H1 (cell line): ENCODE measurements around the gene HS3ST3B1. TPM values are rescaled to one million over a fixed set of nuclear protein-coding genes. Genes with fewer than 3 reads are reported as not detected.

Source experiments
- BCL11A ChIP-seq, 2 experiments: IDR thresholded peaks; one replicate each; pipeline ENCODE4 v1.6.1; 2011; ENCODE audit warnings: low read depth in 2 of 2, low read length in 2 of 2, mild to moderate bottlenecking in 2 of 2
- CBX5 ChIP-seq: fragments of 300-800, 300-1000 bp; sonication (generic); IDR thresholded peaks from 2 replicates; pipeline ENCODE4 v1.7.1; 2016; ENCODE audit warnings: antibody characterized with exemption, low read length, low read depth
- CBX8 ChIP-seq: fragments of 300-800, 300-1000 bp; sonication (generic); IDR thresholded peaks from 2 replicates; pipeline ENCODE4 v1.7.1; 2016; ENCODE audit warnings: low read depth, low read length, borderline replicate concordance
- JUND ChIP-seq: IDR thresholded peaks from 2 replicates; pipeline ENCODE4 v1.6.1; 2011; ENCODE audit warnings: mild to moderate bottlenecking, improper control_type of control experiment, low read length
- MAFK ChIP-seq: IDR thresholded peaks from 2 replicates; pipeline ENCODE4 v1.6.1; 2012; ENCODE audit warnings: low read depth, mild to moderate bottlenecking, improper control_type of control experiment, low read length
- POLR2A ChIP-seq, 2 experiments: IDR thresholded peaks; 1 replicate in 1 of 2; 2 replicates in 1 of 2; pipeline ENCODE4 v1.6.1; 2011; ENCODE audit warnings: low read depth in 2 of 2, low read length in 2 of 2, mild to moderate bottlenecking in 2 of 2; ENCODE audit errors: control extremely low read depth in 1 of 2
- SP2 ChIP-seq: IDR thresholded peaks from 2 replicates; pipeline ENCODE4 v1.6.1; 2012; ENCODE audit warnings: mild to moderate bottlenecking, low read length, inconsistent platforms
- YY1 ChIP-seq: IDR thresholded peaks from 2 replicates; pipeline ENCODE4 v1.6.1; 2011; ENCODE audit warnings: low read depth, mild to moderate bottlenecking, low read length
- polyA plus RNA-seq, 7 experiments: library from polyadenylated mRNA; depleted of rRNA in 3 of 7; stranded (reverse) in 5 of 7; unstranded in 2 of 7; fragments of >200 nt in 5 of 7; fragments of 200-250 nt in 2 of 7; gene quantifications; 1 replicate in 5 of 7; 2 replicates in 1 of 7; 4 replicates in 1 of 7; pipeline versions ENCODE4 v1.2.1 to v1.2.3, GENCODE V29; 2011 to 2013; ENCODE audit warnings: missing spikeins in 2 of 7, mixed read lengths in 2 of 7
- total RNA-seq: library from RNA; stranded (reverse); fragmentation: NEBNext Ultra II Directional; extraction: Animal tissue kit (Norgen Biotek cat#: 25700); gene quantifications from 2 replicates; pipeline ENCODE4 v1.2.1, GENCODE V29; 2021
- TF ChIP-seq, protein P1 (sequence below): fragments of 300-600 bp; sonication (generic); IDR thresholded peaks from 2 replicates; pipeline ENCODE4 v1.7.1; 2012; ENCODE audit warnings: low read length, moderate library complexity, mild to moderate bottlenecking, inconsistent platforms; ENCODE audit not compliant: insufficient replicate concordance
- TF ChIP-seq, protein P2 (sequence below): IDR thresholded peaks from 2 replicates; pipeline ENCODE4 v1.6.1; 2012; ENCODE audit warnings: low read length, inconsistent platforms

The HS3ST3B1 gene
- total and polyA plus RNA-seq, 2 of the 8 experiments (the other 6 are each of a cell fraction or from before 2014, with no cell fraction given): 4.7 to 14.4 TPM

DNA sequence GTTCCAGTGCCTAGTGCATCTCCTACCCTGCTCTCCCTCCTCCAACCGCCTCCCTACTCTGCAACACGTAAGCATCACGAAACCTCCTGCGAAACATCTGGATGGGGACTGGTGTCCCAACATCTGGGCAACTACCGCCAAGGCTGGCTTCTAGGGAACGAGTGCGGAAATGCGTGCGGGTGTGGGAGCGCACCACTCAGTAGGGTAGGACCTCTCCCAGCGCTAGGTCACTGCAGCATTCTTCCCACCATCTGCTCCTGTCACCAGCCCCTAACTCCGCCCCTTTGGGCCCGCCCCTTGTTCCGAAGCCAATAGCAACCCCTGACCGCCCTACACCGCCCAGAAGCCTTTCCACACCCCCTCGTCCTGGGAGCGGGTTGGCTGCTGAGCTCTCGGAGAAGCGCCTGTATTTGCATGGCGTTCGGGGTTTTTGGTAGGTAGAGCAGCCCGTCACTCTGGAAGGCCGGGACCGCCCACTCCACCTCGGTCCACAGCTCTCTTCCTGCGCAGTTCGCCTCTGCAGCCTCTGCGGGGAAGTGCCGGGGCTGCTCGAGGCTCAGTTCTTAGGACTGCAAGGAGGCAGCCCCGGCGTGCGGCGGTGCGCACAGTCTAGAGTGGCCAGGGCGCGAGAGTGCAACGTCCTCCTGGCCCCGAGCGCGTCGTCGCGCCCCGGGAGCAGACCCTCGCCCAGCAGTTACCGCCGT is at the start of gene HS3ST3B1 (continued):
- TF ChIP-seq, protein P1, sequence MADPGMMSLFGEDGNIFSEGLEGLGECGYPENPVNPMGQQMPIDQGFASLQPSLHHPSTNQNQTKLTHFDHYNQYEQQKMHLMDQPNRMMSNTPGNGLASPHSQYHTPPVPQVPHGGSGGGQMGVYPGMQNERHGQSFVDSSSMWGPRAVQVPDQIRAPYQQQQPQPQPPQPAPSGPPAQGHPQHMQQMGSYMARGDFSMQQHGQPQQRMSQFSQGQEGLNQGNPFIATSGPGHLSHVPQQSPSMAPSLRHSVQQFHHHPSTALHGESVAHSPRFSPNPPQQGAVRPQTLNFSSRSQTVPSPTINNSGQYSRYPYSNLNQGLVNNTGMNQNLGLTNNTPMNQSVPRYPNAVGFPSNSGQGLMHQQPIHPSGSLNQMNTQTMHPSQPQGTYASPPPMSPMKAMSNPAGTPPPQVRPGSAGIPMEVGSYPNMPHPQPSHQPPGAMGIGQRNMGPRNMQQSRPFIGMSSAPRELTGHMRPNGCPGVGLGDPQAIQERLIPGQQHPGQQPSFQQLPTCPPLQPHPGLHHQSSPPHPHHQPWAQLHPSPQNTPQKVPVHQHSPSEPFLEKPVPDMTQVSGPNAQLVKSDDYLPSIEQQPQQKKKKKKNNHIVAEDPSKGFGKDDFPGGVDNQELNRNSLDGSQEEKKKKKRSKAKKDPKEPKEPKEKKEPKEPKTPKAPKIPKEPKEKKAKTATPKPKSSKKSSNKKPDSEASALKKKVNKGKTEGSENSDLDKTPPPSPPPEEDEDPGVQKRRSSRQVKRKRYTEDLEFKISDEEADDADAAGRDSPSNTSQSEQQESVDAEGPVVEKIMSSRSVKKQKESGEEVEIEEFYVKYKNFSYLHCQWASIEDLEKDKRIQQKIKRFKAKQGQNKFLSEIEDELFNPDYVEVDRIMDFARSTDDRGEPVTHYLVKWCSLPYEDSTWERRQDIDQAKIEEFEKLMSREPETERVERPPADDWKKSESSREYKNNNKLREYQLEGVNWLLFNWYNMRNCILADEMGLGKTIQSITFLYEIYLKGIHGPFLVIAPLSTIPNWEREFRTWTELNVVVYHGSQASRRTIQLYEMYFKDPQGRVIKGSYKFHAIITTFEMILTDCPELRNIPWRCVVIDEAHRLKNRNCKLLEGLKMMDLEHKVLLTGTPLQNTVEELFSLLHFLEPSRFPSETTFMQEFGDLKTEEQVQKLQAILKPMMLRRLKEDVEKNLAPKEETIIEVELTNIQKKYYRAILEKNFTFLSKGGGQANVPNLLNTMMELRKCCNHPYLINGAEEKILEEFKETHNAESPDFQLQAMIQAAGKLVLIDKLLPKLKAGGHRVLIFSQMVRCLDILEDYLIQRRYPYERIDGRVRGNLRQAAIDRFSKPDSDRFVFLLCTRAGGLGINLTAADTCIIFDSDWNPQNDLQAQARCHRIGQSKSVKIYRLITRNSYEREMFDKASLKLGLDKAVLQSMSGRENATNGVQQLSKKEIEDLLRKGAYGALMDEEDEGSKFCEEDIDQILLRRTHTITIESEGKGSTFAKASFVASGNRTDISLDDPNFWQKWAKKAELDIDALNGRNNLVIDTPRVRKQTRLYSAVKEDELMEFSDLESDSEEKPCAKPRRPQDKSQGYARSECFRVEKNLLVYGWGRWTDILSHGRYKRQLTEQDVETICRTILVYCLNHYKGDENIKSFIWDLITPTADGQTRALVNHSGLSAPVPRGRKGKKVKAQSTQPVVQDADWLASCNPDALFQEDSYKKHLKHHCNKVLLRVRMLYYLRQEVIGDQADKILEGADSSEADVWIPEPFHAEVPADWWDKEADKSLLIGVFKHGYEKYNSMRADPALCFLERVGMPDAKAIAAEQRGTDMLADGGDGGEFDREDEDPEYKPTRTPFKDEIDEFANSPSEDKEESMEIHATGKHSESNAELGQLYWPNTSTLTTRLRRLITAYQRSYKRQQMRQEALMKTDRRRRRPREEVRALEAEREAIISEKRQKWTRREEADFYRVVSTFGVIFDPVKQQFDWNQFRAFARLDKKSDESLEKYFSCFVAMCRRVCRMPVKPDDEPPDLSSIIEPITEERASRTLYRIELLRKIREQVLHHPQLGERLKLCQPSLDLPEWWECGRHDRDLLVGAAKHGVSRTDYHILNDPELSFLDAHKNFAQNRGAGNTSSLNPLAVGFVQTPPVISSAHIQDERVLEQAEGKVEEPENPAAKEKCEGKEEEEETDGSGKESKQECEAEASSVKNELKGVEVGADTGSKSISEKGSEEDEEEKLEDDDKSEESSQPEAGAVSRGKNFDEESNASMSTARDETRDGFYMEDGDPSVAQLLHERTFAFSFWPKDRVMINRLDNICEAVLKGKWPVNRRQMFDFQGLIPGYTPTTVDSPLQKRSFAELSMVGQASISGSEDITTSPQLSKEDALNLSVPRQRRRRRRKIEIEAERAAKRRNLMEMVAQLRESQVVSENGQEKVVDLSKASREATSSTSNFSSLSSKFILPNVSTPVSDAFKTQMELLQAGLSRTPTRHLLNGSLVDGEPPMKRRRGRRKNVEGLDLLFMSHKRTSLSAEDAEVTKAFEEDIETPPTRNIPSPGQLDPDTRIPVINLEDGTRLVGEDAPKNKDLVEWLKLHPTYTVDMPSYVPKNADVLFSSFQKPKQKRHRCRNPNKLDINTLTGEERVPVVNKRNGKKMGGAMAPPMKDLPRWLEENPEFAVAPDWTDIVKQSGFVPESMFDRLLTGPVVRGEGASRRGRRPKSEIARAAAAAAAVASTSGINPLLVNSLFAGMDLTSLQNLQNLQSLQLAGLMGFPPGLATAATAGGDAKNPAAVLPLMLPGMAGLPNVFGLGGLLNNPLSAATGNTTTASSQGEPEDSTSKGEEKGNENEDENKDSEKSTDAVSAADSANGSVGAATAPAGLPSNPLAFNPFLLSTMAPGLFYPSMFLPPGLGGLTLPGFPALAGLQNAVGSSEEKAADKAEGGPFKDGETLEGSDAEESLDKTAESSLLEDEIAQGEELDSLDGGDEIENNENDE: no peak
- TF ChIP-seq CBX5 (no peak), YY1 (no peak), CBX8 (no peak), POLR2A (IDR thresholded peaks at IDR 0.05; ENCODE audit: control extremely low read depth in 1 of 2, low read depth in 2 of 2, low read length in 2 of 2) (peak in 1 of 2 experiments; percentile 80; a peak in 2 of 3 replicates), SP2 (peak; percentile 57), MAFK (no peak), JUND (no peak), BCL11A (IDR thresholded peaks at IDR 0.05; ENCODE audit: low read depth in 2 of 2, low read length in 2 of 2) (no peak)
- TF ChIP-seq, protein P2, sequence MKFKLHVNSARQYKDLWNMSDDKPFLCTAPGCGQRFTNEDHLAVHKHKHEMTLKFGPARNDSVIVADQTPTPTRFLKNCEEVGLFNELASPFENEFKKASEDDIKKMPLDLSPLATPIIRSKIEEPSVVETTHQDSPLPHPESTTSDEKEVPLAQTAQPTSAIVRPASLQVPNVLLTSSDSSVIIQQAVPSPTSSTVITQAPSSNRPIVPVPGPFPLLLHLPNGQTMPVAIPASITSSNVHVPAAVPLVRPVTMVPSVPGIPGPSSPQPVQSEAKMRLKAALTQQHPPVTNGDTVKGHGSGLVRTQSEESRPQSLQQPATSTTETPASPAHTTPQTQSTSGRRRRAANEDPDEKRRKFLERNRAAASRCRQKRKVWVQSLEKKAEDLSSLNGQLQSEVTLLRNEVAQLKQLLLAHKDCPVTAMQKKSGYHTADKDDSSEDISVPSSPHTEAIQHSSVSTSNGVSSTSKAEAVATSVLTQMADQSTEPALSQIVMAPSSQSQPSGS: no peak
